Measurements from ENCODE around the gene ALK. TPM values are rescaled to one million over a fixed set of nuclear protein-coding genes. Genes with fewer than 3 reads are reported as not detected.
A peak's percentile ranks its signal among the peaks of the same experiment; 100 is the strongest.

The ALK gene
- total RNA-seq, 1 experiment from 2014 or later: 0.07 TPM

DNA sequence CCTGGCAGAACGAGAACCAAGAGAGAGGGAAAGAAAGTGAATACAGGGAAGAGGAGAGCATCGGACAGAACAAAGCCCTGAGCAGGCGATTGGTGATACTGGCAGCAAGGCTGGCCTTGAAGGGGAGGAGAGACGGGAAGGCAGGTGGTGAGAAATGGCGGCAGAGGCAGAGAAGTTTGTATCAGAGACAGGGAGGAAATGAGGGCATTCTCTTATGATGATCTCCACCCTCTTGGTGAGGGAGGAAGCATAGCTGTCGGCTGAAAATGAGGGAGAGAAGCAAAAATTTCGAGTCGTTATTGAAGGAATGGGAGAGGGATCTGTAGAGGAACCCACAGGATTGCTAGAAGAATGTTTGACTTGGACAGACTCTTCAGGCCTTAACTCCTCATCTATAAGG, 725.6 kb downstream of the ALK start:
- POLR2A ChIA-PET: interaction anchor here (0.6 to 0.7 kb wide), 2 partner anchors 18 to 767 kb away, joined by 3 read pairs; no protein-coding TSS in a partner anchor

DNA sequence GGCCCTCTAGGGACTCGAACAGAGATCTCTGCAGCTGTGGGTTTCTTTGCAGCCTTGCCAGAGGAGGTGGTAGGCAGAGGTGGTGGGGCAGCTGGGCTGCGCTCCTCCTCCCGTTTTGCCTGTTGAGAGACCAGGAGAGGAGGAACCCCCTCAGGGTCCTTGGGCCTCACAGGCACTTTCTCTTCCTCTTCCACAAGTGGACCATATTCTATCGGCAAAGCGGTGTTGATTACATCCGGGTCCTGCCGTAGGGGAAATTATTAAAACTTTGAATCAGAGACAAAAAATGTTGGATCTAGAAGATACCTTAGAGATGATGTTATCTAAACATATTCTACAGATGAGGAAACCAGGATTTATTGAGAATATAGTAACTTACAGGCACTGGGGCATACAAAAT, 727.7 kb downstream of the ALK start:
- no peak overlapping the region for H3K4me3 Mint-ChIP-seq (ENCODE audit: unreplicated experiment)
- BruUV-seq (replicated peaks): no TSS peak
- peaks cover 11% of the 10 kb centered on the region for H3K4me1 Mint-ChIP-seq (ENCODE audit: insufficient read depth, unreplicated experiment)
- no peaks in the 10 kb centered on the region for H3K27me3 Mint-ChIP-seq (ENCODE audit: insufficient read depth, unreplicated experiment)
- POLR2A ChIA-PET: interaction anchor here (1.2 kb wide), 1 partner anchor 63 kb away, joined by 4 read pairs; no protein-coding TSS in a partner anchor
- DNase-seq (ENCODE audit: unreplicated experiment): no peak
- intact Hi-C loops (cut with micrococcal nuclease): no loop called here
- H3K9me3 Mint-ChIP-seq (ENCODE audit: unreplicated experiment): no peaks in the 10 kb centered on the region
- H3K36me3 Mint-ChIP-seq (ENCODE audit: insufficient read depth, unreplicated experiment): peaks cover 69% of the 10 kb centered on the region
- H3K27ac Mint-ChIP-seq (ENCODE audit: low read depth, unreplicated experiment): no peak overlapping the region
- TF ChIP-seq, protein P1, sequence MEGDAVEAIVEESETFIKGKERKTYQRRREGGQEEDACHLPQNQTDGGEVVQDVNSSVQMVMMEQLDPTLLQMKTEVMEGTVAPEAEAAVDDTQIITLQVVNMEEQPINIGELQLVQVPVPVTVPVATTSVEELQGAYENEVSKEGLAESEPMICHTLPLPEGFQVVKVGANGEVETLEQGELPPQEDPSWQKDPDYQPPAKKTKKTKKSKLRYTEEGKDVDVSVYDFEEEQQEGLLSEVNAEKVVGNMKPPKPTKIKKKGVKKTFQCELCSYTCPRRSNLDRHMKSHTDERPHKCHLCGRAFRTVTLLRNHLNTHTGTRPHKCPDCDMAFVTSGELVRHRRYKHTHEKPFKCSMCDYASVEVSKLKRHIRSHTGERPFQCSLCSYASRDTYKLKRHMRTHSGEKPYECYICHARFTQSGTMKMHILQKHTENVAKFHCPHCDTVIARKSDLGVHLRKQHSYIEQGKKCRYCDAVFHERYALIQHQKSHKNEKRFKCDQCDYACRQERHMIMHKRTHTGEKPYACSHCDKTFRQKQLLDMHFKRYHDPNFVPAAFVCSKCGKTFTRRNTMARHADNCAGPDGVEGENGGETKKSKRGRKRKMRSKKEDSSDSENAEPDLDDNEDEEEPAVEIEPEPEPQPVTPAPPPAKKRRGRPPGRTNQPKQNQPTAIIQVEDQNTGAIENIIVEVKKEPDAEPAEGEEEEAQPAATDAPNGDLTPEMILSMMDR (IDR thresholded peaks at IDR 0.05; ENCODE audit: unreplicated experiment): no peak
- CTCF ChIA-PET: interaction anchor here (0.7 to 2.6 kb wide), 4 partner anchors 42 to 235 kb away, joined by 3 to 8 read pairs (median 4); no protein-coding TSS in a partner anchor

More for the DNA sequence above, 725.6 kb downstream of the ALK start:
- no peaks in the 10 kb centered on the region for H3K27me3 Mint-ChIP-seq (ENCODE audit: insufficient read depth, unreplicated experiment)
- intact Hi-C loops (cut with micrococcal nuclease): loop anchor here (2.0 to 5.0 kb wide), 2 partner anchors 128 to 375 kb away; no protein-coding TSS in a partner anchor
- H3K27ac Mint-ChIP-seq (ENCODE audit: low read depth, unreplicated experiment): peak overlapping the region; percentile 10
- TF ChIP-seq, protein P1 (IDR thresholded peaks at IDR 0.05; ENCODE audit: unreplicated experiment): no peak
- DNase-seq (ENCODE audit: unreplicated experiment): no peak
- H3K4me1 Mint-ChIP-seq (ENCODE audit: insufficient read depth, unreplicated experiment): peaks cover 11% of the 10 kb centered on the region
- H3K4me3 Mint-ChIP-seq (ENCODE audit: unreplicated experiment): no peak overlapping the region
- no peaks in the 10 kb centered on the region for H3K9me3 Mint-ChIP-seq (ENCODE audit: unreplicated experiment)
- CTCF ChIA-PET: interaction anchor here (0.6 to 2.6 kb wide), 12 partner anchors 12 to 651 kb away, joined by 3 to 8 read pairs (median 4); no protein-coding TSS in a partner anchor
- no TSS peak for BruUV-seq (replicated peaks)
- H3K36me3 Mint-ChIP-seq (ENCODE audit: insufficient read depth, unreplicated experiment): peaks cover 67% of the 10 kb centered on the region

DNA sequence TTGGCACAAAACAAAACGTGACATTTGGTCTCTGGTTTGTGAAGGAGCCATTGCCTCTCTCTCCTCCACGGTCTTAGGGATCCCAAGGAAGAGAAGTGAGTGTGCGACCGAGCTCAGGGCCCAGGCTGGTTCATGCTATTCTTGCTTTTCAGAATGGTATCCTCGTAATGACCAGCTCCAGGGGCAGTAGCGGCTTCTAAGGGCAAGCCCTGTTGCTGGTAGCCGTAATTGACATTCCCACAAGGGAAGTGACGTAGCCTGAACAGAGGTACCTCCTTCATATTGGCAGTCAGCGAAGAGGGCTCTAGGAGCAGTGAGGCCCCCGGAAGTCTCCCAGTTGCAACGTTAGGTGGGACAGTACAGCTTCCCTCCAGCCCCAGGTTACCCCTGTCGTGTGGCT, 728.3 kb downstream of the ALK start:
- Mint-ChIP-seq H3K27ac (ENCODE audit: low read depth, unreplicated experiment) (no peak overlapping the region), H3K4me3 (ENCODE audit: unreplicated experiment) (no peak overlapping the region), H3K9me3 (ENCODE audit: unreplicated experiment) (no peaks in the 10 kb centered on the region), H3K36me3 (ENCODE audit: insufficient read depth, unreplicated experiment) (peaks cover 68% of the 10 kb centered on the region), H3K4me1 (ENCODE audit: insufficient read depth, unreplicated experiment) (peaks cover 12% of the 10 kb centered on the region), H3K27me3 (ENCODE audit: insufficient read depth, unreplicated experiment) (no peaks in the 10 kb centered on the region)
- no TSS peak for BruUV-seq (replicated peaks)
- intact Hi-C loops (cut with micrococcal nuclease): no loop called here
- ChIA-PET POLR2A (interaction anchor here (0.6 to 1.2 kb wide), 2 partner anchors 63 to 341 kb away, joined by 4 read pairs; no protein-coding TSS in a partner anchor), CTCF (interaction anchor here (0.5 to 2.0 kb wide), 7 partner anchors 139 to 1215 kb away, joined by 3 to 6 read pairs (median 3); no protein-coding TSS in a partner anchor)
- DNase-seq (ENCODE audit: unreplicated experiment): no peak
- TF ChIP-seq, protein P1 (IDR thresholded peaks at IDR 0.05; ENCODE audit: unreplicated experiment): no peak

DNA sequence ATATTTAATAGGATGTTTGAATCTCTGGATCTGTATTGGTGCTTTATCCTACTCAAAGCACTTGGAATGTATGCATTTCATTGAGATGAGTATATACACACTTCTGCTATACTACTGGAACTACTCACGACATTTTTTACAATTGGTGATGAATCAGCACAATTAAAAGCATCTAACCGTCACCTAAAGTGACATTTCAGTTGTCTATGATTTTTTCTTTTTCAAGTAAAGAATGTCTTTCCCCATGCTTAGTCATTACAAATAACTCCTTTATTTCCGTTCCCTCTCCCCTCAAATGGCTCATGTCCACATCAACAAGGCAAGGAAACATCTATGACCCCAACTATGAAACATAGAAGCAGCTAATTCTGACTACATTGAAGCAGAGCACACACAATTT, 728.9 kb downstream of the ALK start:
- Mint-ChIP-seq H3K36me3 (ENCODE audit: insufficient read depth, unreplicated experiment) (peaks cover 68% of the 10 kb centered on the region), H3K4me1 (ENCODE audit: insufficient read depth, unreplicated experiment) (peaks cover 18% of the 10 kb centered on the region), H3K4me3 (ENCODE audit: unreplicated experiment) (no peak overlapping the region), H3K27me3 (ENCODE audit: insufficient read depth, unreplicated experiment) (no peaks in the 10 kb centered on the region), H3K9me3 (ENCODE audit: unreplicated experiment) (peaks cover 5% of the 10 kb centered on the region), H3K27ac (ENCODE audit: low read depth, unreplicated experiment) (no peak overlapping the region)
- intact Hi-C loops (cut with micrococcal nuclease): no loop called here
- DNase-seq (ENCODE audit: unreplicated experiment): no peak
- TF ChIP-seq, protein P1 (IDR thresholded peaks at IDR 0.05; ENCODE audit: unreplicated experiment): no peak
- ChIA-PET POLR2A (interaction anchor here (0.6 kb wide), 1 partner anchor 341 kb away, joined by 4 read pairs; no protein-coding TSS in a partner anchor), CTCF (interaction anchor here (0.5 to 2.0 kb wide), 4 partner anchors 144 to 833 kb away, joined by 3 to 6 read pairs (median 4); no protein-coding TSS in a partner anchor)
- BruUV-seq (replicated peaks): no TSS peak

All from MCF 10A (cell line).